ENCODE results near the gene ACOXL. TPM values are rescaled to one million over a fixed set of nuclear protein-coding genes. Genes with fewer than 3 reads are reported as not detected.

The ACOXL gene
- total and polyA plus RNA-seq, 8 donors = 4.7 to 30.3 (median 8.3) TPM

DNA sequence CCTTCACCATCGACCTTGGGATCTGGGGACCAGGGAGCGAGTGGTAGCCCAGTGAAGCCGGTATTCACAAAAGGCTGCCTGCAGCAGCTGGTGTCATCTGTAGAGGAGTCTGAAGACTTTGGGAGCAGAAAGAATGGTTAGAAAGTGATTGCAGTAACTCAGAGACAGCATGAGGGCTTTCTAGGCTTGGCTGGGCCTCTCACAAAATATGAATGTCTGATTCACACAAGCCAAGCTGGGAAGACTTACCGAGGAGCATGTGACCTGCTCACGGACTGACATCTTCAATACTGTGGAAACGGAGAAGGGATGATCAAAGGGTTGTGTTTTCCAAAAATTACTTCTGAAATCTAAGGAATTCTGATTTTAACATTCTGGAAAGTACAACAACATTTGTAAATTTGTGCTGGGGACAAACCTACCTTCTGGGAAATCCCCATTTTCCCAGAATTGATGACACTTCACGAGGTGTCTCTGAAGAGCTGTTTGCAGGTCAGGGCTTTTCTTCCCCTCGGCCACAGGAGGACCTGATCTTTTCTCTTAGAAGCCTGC, 111.7 kb downstream of the ACOXL start:
- no peak for DNase-seq

DNA sequence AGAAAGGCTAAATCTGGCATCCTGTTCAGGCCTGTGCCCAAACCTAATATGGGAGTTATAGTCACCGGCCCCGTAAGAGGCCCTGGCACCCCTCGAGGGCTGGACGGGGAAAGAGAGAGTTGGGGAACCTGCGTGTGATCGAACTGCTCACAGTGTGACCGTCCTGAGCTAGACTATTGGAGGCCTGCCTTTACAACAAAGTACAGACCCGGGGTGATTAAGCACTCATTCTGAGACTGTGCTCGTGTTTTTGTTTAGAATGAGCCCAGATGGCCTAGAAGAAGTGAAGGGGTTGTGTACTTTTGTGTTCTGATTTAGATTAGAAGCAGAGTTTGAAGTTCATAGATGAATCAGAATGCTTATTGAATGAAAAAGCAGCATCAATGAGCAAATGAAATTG, 115.3 kb downstream of the ACOXL start:
- H3K9me3 ChIP-seq = no peaks in the 10 kb centered on the region
- ATAC-seq (no peak), DNase-seq (no peak)
- H3K4me1 ChIP-seq = no peaks in the 10 kb centered on the region
- no peaks in the 10 kb centered on the region for H3K27me3 ChIP-seq
- intact Hi-C loops (cut with DNase I) = no loop called here
- no peak overlapping the region for H3K27ac ChIP-seq
- TF ChIP-seq, protein P1, sequence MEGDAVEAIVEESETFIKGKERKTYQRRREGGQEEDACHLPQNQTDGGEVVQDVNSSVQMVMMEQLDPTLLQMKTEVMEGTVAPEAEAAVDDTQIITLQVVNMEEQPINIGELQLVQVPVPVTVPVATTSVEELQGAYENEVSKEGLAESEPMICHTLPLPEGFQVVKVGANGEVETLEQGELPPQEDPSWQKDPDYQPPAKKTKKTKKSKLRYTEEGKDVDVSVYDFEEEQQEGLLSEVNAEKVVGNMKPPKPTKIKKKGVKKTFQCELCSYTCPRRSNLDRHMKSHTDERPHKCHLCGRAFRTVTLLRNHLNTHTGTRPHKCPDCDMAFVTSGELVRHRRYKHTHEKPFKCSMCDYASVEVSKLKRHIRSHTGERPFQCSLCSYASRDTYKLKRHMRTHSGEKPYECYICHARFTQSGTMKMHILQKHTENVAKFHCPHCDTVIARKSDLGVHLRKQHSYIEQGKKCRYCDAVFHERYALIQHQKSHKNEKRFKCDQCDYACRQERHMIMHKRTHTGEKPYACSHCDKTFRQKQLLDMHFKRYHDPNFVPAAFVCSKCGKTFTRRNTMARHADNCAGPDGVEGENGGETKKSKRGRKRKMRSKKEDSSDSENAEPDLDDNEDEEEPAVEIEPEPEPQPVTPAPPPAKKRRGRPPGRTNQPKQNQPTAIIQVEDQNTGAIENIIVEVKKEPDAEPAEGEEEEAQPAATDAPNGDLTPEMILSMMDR (IDR thresholded peaks at IDR 0.05) = no peak
- no peaks in the 10 kb centered on the region for H3K36me3 ChIP-seq
- no peak overlapping the region for H3K4me3 ChIP-seq

More for the DNA sequence above, 111.7 kb downstream of the ACOXL start:
- intact Hi-C loops (cut with DNase I) = no loop called here
- Histone ChIP-seq H3K9me3 (no peaks in the 10 kb centered on the region), H3K4me1 (no peaks in the 10 kb centered on the region), H3K27me3 (no peaks in the 10 kb centered on the region), H3K36me3 (no peaks in the 10 kb centered on the region), H3K4me3 (no peak overlapping the region), H3K27ac (no peak overlapping the region)
- ATAC-seq = no peak
- TF ChIP-seq, protein P1 (IDR thresholded peaks at IDR 0.05) = no peak

DNA sequence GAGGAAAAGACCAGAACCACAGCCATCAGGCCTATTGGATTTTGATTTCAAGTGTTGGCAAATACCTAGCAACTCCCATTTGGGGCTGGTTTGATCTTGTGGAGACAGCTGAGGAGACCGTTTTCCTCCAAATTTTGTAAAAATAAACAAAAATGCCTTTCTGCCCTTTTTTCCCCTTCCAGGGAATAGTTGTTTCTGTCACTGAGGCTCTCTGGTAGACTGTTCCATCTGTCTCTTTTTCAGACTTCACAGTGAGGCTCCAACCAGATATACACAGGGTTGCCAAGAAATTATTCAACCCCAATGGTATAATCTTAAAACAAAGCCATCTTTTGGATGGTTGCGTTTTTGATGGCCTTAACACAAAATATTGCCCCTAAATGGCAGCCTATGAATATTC, 115.7 kb downstream of the ACOXL start:
- Histone ChIP-seq H3K9me3 (no peaks in the 10 kb centered on the region), H3K27me3 (no peaks in the 10 kb centered on the region), H3K27ac (no peak overlapping the region), H3K36me3 (no peaks in the 10 kb centered on the region), H3K4me3 (no peak overlapping the region), H3K4me1 (no peaks in the 10 kb centered on the region)
- no peak for ATAC-seq
- DNase-seq = no peak
- intact Hi-C loops (cut with DNase I) = no loop called here
- TF ChIP-seq, protein P1 (IDR thresholded peaks at IDR 0.05) = no peak

DNA sequence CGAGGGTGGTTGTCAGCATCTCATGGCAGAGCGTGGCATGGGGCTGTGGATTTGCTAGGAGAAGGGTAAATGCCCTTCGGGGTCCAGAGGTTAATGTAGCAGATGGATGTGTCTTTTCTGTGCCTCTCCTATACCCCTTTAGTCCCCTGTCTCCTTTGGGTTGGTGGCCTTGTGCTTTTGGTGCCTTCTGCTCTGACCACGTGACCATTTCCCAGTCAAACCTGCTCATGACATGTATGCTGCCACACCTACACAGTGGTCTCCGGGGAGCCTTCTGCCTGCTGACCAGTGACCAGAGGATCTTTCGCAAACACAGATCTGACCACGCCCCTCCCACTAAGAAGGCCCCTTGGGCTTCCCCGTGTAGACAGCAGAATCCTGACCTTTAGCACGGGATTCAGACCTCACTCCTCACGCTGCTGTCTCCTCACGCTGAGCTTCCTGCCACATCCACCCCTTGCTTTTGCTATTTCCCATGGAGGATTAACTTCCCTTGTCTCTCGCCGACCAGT, 116.2 kb downstream of the ACOXL start:
- intact Hi-C loops (cut with DNase I) = no loop called here
- Histone ChIP-seq H3K4me3 (no peak overlapping the region), H3K27me3 (no peaks in the 10 kb centered on the region), H3K36me3 (no peaks in the 10 kb centered on the region), H3K9me3 (no peaks in the 10 kb centered on the region), H3K4me1 (no peaks in the 10 kb centered on the region), H3K27ac (no peak overlapping the region)
- TF ChIP-seq, protein P1 (IDR thresholded peaks at IDR 0.05) = no peak
- no peak for ATAC-seq
- no peak for DNase-seq

DNA sequence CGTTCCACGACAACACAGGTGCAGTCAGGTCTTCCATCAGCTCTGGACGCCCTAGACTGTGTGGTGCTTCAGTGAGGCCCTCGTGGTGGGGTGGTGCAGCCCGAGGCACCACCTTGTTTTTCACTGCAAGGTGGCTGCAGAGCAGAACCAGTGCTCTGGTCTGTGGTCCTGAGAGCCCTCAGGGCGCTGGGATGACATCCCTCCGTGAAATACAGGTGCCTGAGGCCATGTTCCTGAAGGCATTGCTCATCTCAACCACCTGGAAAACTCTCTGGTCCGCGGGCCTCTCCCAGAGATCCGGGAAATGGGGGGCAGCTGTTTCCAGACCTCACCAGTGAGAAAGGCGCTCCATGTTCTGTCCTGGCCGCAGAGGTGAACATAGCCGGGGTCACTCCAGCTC, 119.2 kb downstream of the ACOXL start:
- TF ChIP-seq, protein P1 (IDR thresholded peaks at IDR 0.05) = no peak
- H3K27ac ChIP-seq = no peak overlapping the region
- no peaks in the 10 kb centered on the region for H3K4me1 ChIP-seq
- no peaks in the 10 kb centered on the region for H3K27me3 ChIP-seq
- ATAC-seq (no peak), DNase-seq (no peak)
- H3K9me3 ChIP-seq = no peaks in the 10 kb centered on the region
- no peaks in the 10 kb centered on the region for H3K36me3 ChIP-seq
- no peak overlapping the region for H3K4me3 ChIP-seq
- intact Hi-C loops (cut with DNase I) = no loop called here

All from left lung (tissue), 10 donors.